Spleen (tissue), 7 donors: ENCODE measurements around the gene CR2.

Experiments
- CTCF ChIP-seq, 11 experiments: fragments of 200-600 bp in 7 of 11; fragments of 450-650 bp in 4 of 11; sonication (generic) in 4 of 11; IDR thresholded peaks in 8 of 11; conservative IDR thresholded peaks in 3 of 11; 1 replicate in 7 of 11; 2 replicates in 4 of 11; pipeline versions ENCODE4 v1.4.0 to v1.8.0; 2016 to 2021; ENCODE audit warnings: antibody characterized with exemption in 11 of 11, inconsistent platforms in 4 of 11, mild to moderate bottlenecking in 1 of 11
- POLR2A ChIP-seq, 3 donors: fragments of 450-650 bp; IDR thresholded peaks; one replicate each; pipeline ENCODE4 v1.5.1; 2017; ENCODE audit warnings: antibody characterized with exemption in 3 of 3, mild to moderate bottlenecking in 1 of 3
- POLR2AphosphoS5 ChIP-seq, 3 donors: sonication (generic); formaldehyde crosslinking; IDR thresholded peaks; one replicate each; pipeline ENCODE4 v1.5.1; 2017; ENCODE audit warnings: antibody characterized with exemption in 3 of 3
- donor health status: DM: no; HTN: no; CAD: no; lungs with moderate emphysema.
- donor health status: DM: no; HTN: no; CAD: no.
- donor health status: DM: no; HTN: no; CAD: no.

GRCh38 chr1:207463571-207463970 lies 9.4 kb downstream of the CR2 start:
- TF ChIP-seq CTCF (IDR thresholded peaks at IDR 0.05 in 8 of 11, conservative IDR thresholded peaks at IDR 0.05 in 3 of 11) (no peak), POLR2A (IDR thresholded peaks at IDR 0.05) (no peak), POLR2AphosphoS5 (IDR thresholded peaks at IDR 0.05) (no peak)
